ENCODE data around the gene ZNF195.
"Not testable (repeated sequence)": the region's sequence is repeated elsewhere in the genome, so short reads cannot be mapped to it uniquely, and the experiment has no call there.

GRCh38 chr11:3330064-3330463 lies 48.9 kb downstream of the ZNF195 start:
- not testable (repeated sequence) for TF ChIP-seq CTCF, POLR2A, EP300 (IDR thresholded peaks at IDR 0.05)

Measured in tibial nerve (tissue), 4 donors.